ENCODE measurements around the gene CCK.

DNA sequence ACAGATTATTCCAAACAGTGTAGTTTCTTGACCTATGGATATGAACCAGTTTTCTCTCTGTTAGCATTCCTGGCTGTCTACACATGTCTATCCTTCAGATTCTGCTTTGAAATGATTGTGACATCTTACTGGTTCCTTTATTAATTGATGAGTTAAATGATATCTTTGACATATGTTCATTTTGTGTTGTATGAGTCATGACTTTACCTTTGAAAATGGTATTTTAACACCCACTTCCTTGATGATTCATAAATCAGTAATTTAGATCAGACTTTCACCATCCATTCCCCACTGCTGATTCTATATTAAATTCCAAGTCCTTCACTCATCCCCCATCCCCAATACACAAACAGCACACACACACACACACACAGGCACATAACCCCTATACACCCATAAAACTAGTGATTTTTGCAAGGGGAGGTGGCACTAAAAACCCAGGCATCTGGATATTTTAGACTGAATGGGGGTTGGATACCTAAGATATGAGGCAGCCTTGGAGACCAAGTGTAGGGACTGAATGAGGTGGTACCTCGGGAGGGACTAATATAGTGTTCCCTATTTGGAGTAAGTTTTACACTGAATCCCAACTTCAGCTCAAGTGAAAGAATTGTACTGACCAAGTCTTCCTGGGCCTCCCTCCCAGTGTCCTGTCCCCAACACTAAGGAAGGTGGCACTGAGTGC is 9.7 kb downstream of the CCK start:
- TF ChIP-seq, protein P1, sequence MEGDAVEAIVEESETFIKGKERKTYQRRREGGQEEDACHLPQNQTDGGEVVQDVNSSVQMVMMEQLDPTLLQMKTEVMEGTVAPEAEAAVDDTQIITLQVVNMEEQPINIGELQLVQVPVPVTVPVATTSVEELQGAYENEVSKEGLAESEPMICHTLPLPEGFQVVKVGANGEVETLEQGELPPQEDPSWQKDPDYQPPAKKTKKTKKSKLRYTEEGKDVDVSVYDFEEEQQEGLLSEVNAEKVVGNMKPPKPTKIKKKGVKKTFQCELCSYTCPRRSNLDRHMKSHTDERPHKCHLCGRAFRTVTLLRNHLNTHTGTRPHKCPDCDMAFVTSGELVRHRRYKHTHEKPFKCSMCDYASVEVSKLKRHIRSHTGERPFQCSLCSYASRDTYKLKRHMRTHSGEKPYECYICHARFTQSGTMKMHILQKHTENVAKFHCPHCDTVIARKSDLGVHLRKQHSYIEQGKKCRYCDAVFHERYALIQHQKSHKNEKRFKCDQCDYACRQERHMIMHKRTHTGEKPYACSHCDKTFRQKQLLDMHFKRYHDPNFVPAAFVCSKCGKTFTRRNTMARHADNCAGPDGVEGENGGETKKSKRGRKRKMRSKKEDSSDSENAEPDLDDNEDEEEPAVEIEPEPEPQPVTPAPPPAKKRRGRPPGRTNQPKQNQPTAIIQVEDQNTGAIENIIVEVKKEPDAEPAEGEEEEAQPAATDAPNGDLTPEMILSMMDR (IDR thresholded peaks at IDR 0.05) = no peak
- TF ChIP-seq POLR2A (IDR thresholded peaks at IDR 0.05) (no peak), POLR2AphosphoS5 (IDR thresholded peaks at IDR 0.05) (no peak)

Measured in stomach (tissue), 4 donors.